Natural killer cell treated with Interleukin-12 subunit alpha and Interleukin-12 subunit beta and Interleukin-15 and Interleukin-18, amount 100 ng/mL, for 72 hours (primary cell): ENCODE data around the gene FBXO47. TPM values are rescaled to one million over a fixed set of nuclear protein-coding genes. Genes with fewer than 3 reads are reported as not detected.
"Not testable (repeated sequence)": the region's sequence is repeated elsewhere in the genome, so short reads cannot be mapped to it uniquely, and the experiment has no call there.

ENCODE experiments used
- ATAC-seq, 2 donors: fragments of 150-1000 bp; cut with Tn5 transposase in 1 of 2; sonication (Bioruptor Pico), chemical (Tn5 transposase) in 1 of 2; 2 replicates each; pipeline ENCODE4 v1.10.0; 2021
- DNase-seq: peaks from one replicate; pipeline ENCODE4 v3.0.0; 2022; ENCODE audit warnings: low spot score
- H3K27ac Mint-ChIP-seq, 2 donors: 1 replicate in 1 of 2; 2 replicates in 1 of 2; pipeline ENCODE4 v1.8.0; 2022; ENCODE audit warnings: mixed read lengths in 2 of 2, mild to moderate bottlenecking in 1 of 2, moderate library complexity in 1 of 2
- H3K27me3 Mint-ChIP-seq, 2 donors: 1 replicate in 1 of 2; 2 replicates in 1 of 2; pipeline ENCODE4 v1.8.0; 2022; ENCODE audit warnings: mixed read lengths in 2 of 2
- H3K36me3 Mint-ChIP-seq: one replicate; pipeline ENCODE4 v1.8.0; 2022; ENCODE audit warnings: mixed read lengths
- H3K4me1 Mint-ChIP-seq, 2 donors: 1 replicate in 1 of 2; 2 replicates in 1 of 2; pipeline ENCODE4 v1.8.0; 2022; ENCODE audit warnings: low read depth in 2 of 2, mixed read lengths in 2 of 2, mild to moderate bottlenecking in 1 of 2
- H3K4me3 Mint-ChIP-seq: one replicate; pipeline ENCODE4 v1.8.0; 2022; ENCODE audit warnings: mixed read lengths
- H3K9me3 Mint-ChIP-seq: 2 replicates; pipeline ENCODE4 v1.8.0; 2022; ENCODE audit warnings: mixed read lengths
- total RNA-seq, 2 donors: library from RNA; stranded (reverse); gene quantifications; one replicate each; pipeline ENCODE4 v1.2.3, GENCODE V29; 2022

Gene FBXO47
- total RNA-seq, 2 donors from 2014 or later = 0.12 TPM; not detected in 1

GRCh38 chr17:38911731-38912081 is 55.5 kb downstream of the FBXO47 start:
- H3K36me3 Mint-ChIP-seq, ATAC-seq, H3K9me3 Mint-ChIP-seq, H3K27me3 Mint-ChIP-seq, H3K4me3 Mint-ChIP-seq, DNase-seq: not testable (repeated sequence)
- Mint-ChIP-seq H3K27ac (peak overlapping the region; percentile 35 to 90), H3K4me1 (peaks cover 23 to 36% of the 10 kb centered on the region in 2 donors)

GRCh38 chr17:38911081-38911730 is 56.0 kb downstream of the FBXO47 start:
- Mint-ChIP-seq H3K9me3 (no peaks in the 10 kb centered on the region), H3K4me1 (peaks cover 23 to 35% of the 10 kb centered on the region in 2 donors), H3K36me3 (no peaks in the 10 kb centered on the region), H3K4me3 (no peak overlapping the region), H3K27me3 (no peaks in the 10 kb centered on the region), H3K27ac (peak overlapping the region in 1 of 2 donors; percentile 90)
- no peak for DNase-seq
- ATAC-seq = no peak

GRCh38 chr17:38910325-38910724 is 56.9 kb downstream of the FBXO47 start:
- H3K4me3 Mint-ChIP-seq = no peak overlapping the region
- H3K36me3 Mint-ChIP-seq = no peaks in the 10 kb centered on the region
- peak overlapping the region in 1 of 2 donors; percentile 90 for H3K27ac Mint-ChIP-seq
- H3K4me1 Mint-ChIP-seq = peaks cover 19 to 34% of the 10 kb centered on the region in 2 donors
- no peak for ATAC-seq
- no peak for DNase-seq
- H3K9me3 Mint-ChIP-seq = no peaks in the 10 kb centered on the region
- H3K27me3 Mint-ChIP-seq = no peaks in the 10 kb centered on the region

- no peaks in the 10 kb centered on the region for H3K36me3 Mint-ChIP-seq
- no peak overlapping the region for H3K4me3 Mint-ChIP-seq
- H3K27me3 Mint-ChIP-seq = no peaks in the 10 kb centered on the region
- no peak for DNase-seq
- peaks cover 19 to 31% of the 10 kb centered on the region in 2 donors for H3K4me1 Mint-ChIP-seq
- no peaks in the 10 kb centered on the region for H3K9me3 Mint-ChIP-seq
- H3K27ac Mint-ChIP-seq = peak overlapping the region in 1 of 2 donors; percentile 69
- ATAC-seq = peak; percentile 22 to 54
Observed at GRCh38 chr17:38908676-38909181, 58.5 kb downstream of the FBXO47 start.

GRCh38 chr17:38907930-38908675 is 59.1 kb downstream of the FBXO47 start:
- no peaks in the 10 kb centered on the region for H3K36me3 Mint-ChIP-seq
- DNase-seq (no peak), ATAC-seq (peak; percentile 16 to 28)
- H3K4me1 Mint-ChIP-seq = peaks cover 19 to 30% of the 10 kb centered on the region in 2 donors
- H3K9me3 Mint-ChIP-seq = no peaks in the 10 kb centered on the region
- no peaks in the 10 kb centered on the region for H3K27me3 Mint-ChIP-seq
- no peak overlapping the region for H3K4me3 Mint-ChIP-seq
- H3K27ac Mint-ChIP-seq = peak overlapping the region; percentile 63 to 85

- no peak overlapping the region for H3K4me3 Mint-ChIP-seq
- no peaks in the 10 kb centered on the region for H3K9me3 Mint-ChIP-seq
- H3K27ac Mint-ChIP-seq = peak overlapping the region; percentile 63 to 85
- DNase-seq (no peak), ATAC-seq (no peak)
- no peaks in the 10 kb centered on the region for H3K27me3 Mint-ChIP-seq
- H3K4me1 Mint-ChIP-seq = peaks cover 20 to 28% of the 10 kb centered on the region in 2 donors
- no peaks in the 10 kb centered on the region for H3K36me3 Mint-ChIP-seq
Observed at GRCh38 chr17:38906460-38907228, 60.6 kb downstream of the FBXO47 start.

GRCh38 chr17:38905375-38905774 is 61.8 kb downstream of the FBXO47 start:
- Mint-ChIP-seq H3K27ac (peak overlapping the region in 1 of 2 donors; percentile 88), H3K4me3 (no peak overlapping the region), H3K9me3 (no peaks in the 10 kb centered on the region), H3K36me3 (no peaks in the 10 kb centered on the region), H3K4me1 (peaks cover 28 to 38% of the 10 kb centered on the region in 2 donors), H3K27me3 (no peaks in the 10 kb centered on the region)
- ATAC-seq = no peak
- DNase-seq = peak; percentile 1

- no peak for ATAC-seq
- H3K9me3 Mint-ChIP-seq = no peaks in the 10 kb centered on the region
- peak overlapping the region in 1 of 2 donors; percentile 88 for H3K27ac Mint-ChIP-seq
- DNase-seq = no peak
- H3K4me1 Mint-ChIP-seq = peaks cover 28 to 38% of the 10 kb centered on the region in 2 donors
- no peaks in the 10 kb centered on the region for H3K36me3 Mint-ChIP-seq
- H3K4me3 Mint-ChIP-seq = no peak overlapping the region
- H3K27me3 Mint-ChIP-seq = no peaks in the 10 kb centered on the region
Observed at GRCh38 chr17:38904892-38905291, 62.3 kb downstream of the FBXO47 start.

GRCh38 chr17:38903404-38903803 is 63.8 kb downstream of the FBXO47 start:
- Mint-ChIP-seq H3K27ac (peak overlapping the region; percentile 73 to 88), H3K9me3 (no peaks in the 10 kb centered on the region), H3K27me3 (no peaks in the 10 kb centered on the region), H3K4me3 (no peak overlapping the region), H3K4me1 (peaks cover 43 to 49% of the 10 kb centered on the region in 2 donors), H3K36me3 (peaks cover 5% of the 10 kb centered on the region)
- DNase-seq (no peak), ATAC-seq (no peak)

- Mint-ChIP-seq H3K4me3 (peak overlapping the region; percentile 85), H3K27me3 (no peaks in the 10 kb centered on the region), H3K9me3 (no peaks in the 10 kb centered on the region), H3K4me1 (peaks cover 46 to 58% of the 10 kb centered on the region in 2 donors), H3K27ac (peak overlapping the region; percentile 85 to 91), H3K36me3 (peaks cover 5% of the 10 kb centered on the region)
- peak; percentile 67 to 72 for ATAC-seq
- peak; percentile 66 for DNase-seq
Observed at GRCh38 chr17:38900978-38901656, 66.1 kb downstream of the FBXO47 start.

- Mint-ChIP-seq H3K4me3 (peak overlapping the region; percentile 89), H3K27ac (peak overlapping the region; percentile 91 to 98), H3K4me1 (peaks cover 52 to 54% of the 10 kb centered on the region in 2 donors), H3K36me3 (peaks cover 5% of the 10 kb centered on the region), H3K27me3 (no peaks in the 10 kb centered on the region), H3K9me3 (no peaks in the 10 kb centered on the region)
- no peak for ATAC-seq
- no peak for DNase-seq
Observed at GRCh38 chr17:38899421-38899820, 67.8 kb downstream of the FBXO47 start.

GRCh38 chr17:38898812-38899348 is 68.3 kb downstream of the FBXO47 start:
- Mint-ChIP-seq H3K9me3 (no peaks in the 10 kb centered on the region), H3K4me3 (peak overlapping the region; percentile 89), H3K27ac (peak overlapping the region; percentile 91 to 98), H3K36me3 (peaks cover 5% of the 10 kb centered on the region), H3K27me3 (no peaks in the 10 kb centered on the region), H3K4me1 (peaks cover 57 to 59% of the 10 kb centered on the region in 2 donors)
- ATAC-seq (peak; percentile 88 to 89), DNase-seq (peak; percentile 94)

- no peaks in the 10 kb centered on the region for H3K9me3 Mint-ChIP-seq
- peaks cover 5% of the 10 kb centered on the region for H3K36me3 Mint-ChIP-seq
- peak in 1 of 2 donors; percentile 0 for ATAC-seq
- peak overlapping the region; percentile 91 to 98 for H3K27ac Mint-ChIP-seq
- DNase-seq = no peak
- H3K27me3 Mint-ChIP-seq = no peaks in the 10 kb centered on the region
- peaks cover 60 to 62% of the 10 kb centered on the region in 2 donors for H3K4me1 Mint-ChIP-seq
- H3K4me3 Mint-ChIP-seq = peak overlapping the region; percentile 89
Observed at GRCh38 chr17:38898291-38898679, 68.9 kb downstream of the FBXO47 start.
